ENCODE results near the gene SWT1. TPM values are rescaled to one million over a fixed set of nuclear protein-coding genes. Genes with fewer than 3 reads are reported as not detected.
A peak's percentile ranks its signal among the peaks of the same experiment; 100 is the strongest.

Gene SWT1
- total and polyA plus RNA-seq, 2 experiments from 2014 or later = 1.6 to 2.8 TPM

- H3K9ac ChIP-seq = no peak overlapping the region
- no peak for TF ChIP-seq EZH2 (IDR thresholded peaks at IDR 0.05; ENCODE audit: insufficient read depth, poor library complexity, severe bottlenecking)
- TF ChIP-seq EZH2phosphoT487 (IDR thresholded peaks at IDR 0.05; ENCODE audit: insufficient read depth, low read depth) = no peak
- WGBS, 2 experiments (ENCODE audit: low coverage in 1 of 2, low lambda C conversion rate in 2 of 2, missing lambda C conversion rate in 2 of 2) = 96 to 98% methylated on average over 3 of the region's 3 CpGs
- H4K20me1 ChIP-seq (ENCODE audit: insufficient read depth) = no peaks in the 10 kb centered on the region
- no peaks in the 10 kb centered on the region for H3K9me2 ChIP-seq (ENCODE audit: insufficient read depth)
- no peaks in the 10 kb centered on the region for H3K79me2 ChIP-seq (ENCODE audit: insufficient read depth)
- H3K4me2 ChIP-seq (ENCODE audit: unreplicated experiment) = no peak overlapping the region
- no peak overlapping the region for H3K4me3 ChIP-seq
- no peak overlapping the region for H3K27ac ChIP-seq
- H2AFZ ChIP-seq = no peak overlapping the region
- no peak for DNase-seq
- H3K4me1 ChIP-seq (ENCODE audit: insufficient read depth) = no peaks in the 10 kb centered on the region
- no peaks in the 10 kb centered on the region for H3K9me3 ChIP-seq (ENCODE audit: low read depth)
- no peaks in the 10 kb centered on the region for H3K27me3 ChIP-seq (replicated peaks; ENCODE audit: insufficient read depth)
- no peaks in the 10 kb centered on the region for H3K36me3 ChIP-seq (ENCODE audit: low read depth)
- no peaks in the 10 kb centered on the region for H3F3A ChIP-seq (ENCODE audit: insufficient read depth)
- in situ Hi-C loops (cut with MboI) = no loop called here
These were observed 167.2 kb downstream of the SWT1 start for GRCh38 chr1:185324118-185324517.

GRCh38 chr1:185325413-185325812 is 168.4 kb downstream of the SWT1 start:
- Histone ChIP-seq H4K20me1 (ENCODE audit: insufficient read depth) (no peaks in the 10 kb centered on the region), H3K4me3 (no peak overlapping the region), H3K4me1 (ENCODE audit: insufficient read depth) (no peaks in the 10 kb centered on the region), H2AFZ (no peak overlapping the region), H3K27me3 (replicated peaks; ENCODE audit: insufficient read depth) (no peaks in the 10 kb centered on the region), H3K9me3 (ENCODE audit: low read depth) (no peaks in the 10 kb centered on the region), H3K9me2 (ENCODE audit: insufficient read depth) (no peaks in the 10 kb centered on the region), H3K9ac (no peak overlapping the region), H3K79me2 (ENCODE audit: insufficient read depth) (no peaks in the 10 kb centered on the region), H3K4me2 (ENCODE audit: unreplicated experiment) (no peak overlapping the region), H3K36me3 (ENCODE audit: low read depth) (no peaks in the 10 kb centered on the region), H3F3A (ENCODE audit: insufficient read depth) (no peaks in the 10 kb centered on the region), H3K27ac (no peak overlapping the region)
- no peak for TF ChIP-seq EZH2 (IDR thresholded peaks at IDR 0.05; ENCODE audit: insufficient read depth, poor library complexity, severe bottlenecking)
- WGBS, 2 experiments (ENCODE audit: low coverage in 1 of 2, low lambda C conversion rate in 2 of 2, missing lambda C conversion rate in 2 of 2) = 47 to 58% methylated on average over 4 of the region's 4 CpGs
- in situ Hi-C loops (cut with MboI) = no loop called here
- DNase-seq = no peak

DNA sequence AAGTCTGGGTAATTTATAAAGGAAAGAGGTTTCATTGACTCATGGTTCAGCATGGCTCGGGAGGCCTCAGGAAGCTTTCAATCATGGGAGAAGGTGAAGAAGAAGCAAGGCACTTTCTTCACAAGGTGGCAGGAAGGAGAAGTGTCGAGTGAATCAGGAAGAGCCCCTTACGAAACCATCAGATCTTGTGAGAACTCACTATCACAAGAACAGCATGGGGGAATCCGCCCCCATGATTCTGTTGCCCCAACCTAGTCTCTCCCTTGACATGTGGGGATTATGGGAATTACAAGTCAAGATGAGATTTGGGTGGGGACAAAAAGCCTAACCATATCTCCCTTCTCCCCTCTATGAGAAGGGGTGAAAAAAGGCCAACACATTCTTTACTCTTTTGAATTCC is 171.3 kb downstream of the SWT1 start:
- no peaks in the 10 kb centered on the region for H3K36me3 ChIP-seq (ENCODE audit: low read depth)
- H3K9me2 ChIP-seq (ENCODE audit: insufficient read depth) = no peaks in the 10 kb centered on the region
- H2AFZ ChIP-seq = no peak overlapping the region
- TF ChIP-seq EZH2phosphoT487 (IDR thresholded peaks at IDR 0.05; ENCODE audit: insufficient read depth, low read depth) = no peak
- TF ChIP-seq EZH2 (IDR thresholded peaks at IDR 0.05; ENCODE audit: insufficient read depth, poor library complexity, severe bottlenecking) = no peak
- no peaks in the 10 kb centered on the region for H3K9me3 ChIP-seq (ENCODE audit: low read depth)
- no peak overlapping the region for H3K27ac ChIP-seq
- no peaks in the 10 kb centered on the region for H3K4me1 ChIP-seq (ENCODE audit: insufficient read depth)
- H3K4me2 ChIP-seq (ENCODE audit: unreplicated experiment) = no peak overlapping the region
- no peaks in the 10 kb centered on the region for H3K27me3 ChIP-seq (replicated peaks; ENCODE audit: insufficient read depth)
- DNase-seq = no peak
- no peaks in the 10 kb centered on the region for H3F3A ChIP-seq (ENCODE audit: insufficient read depth)
- H4K20me1 ChIP-seq (ENCODE audit: insufficient read depth) = no peaks in the 10 kb centered on the region
- H3K9ac ChIP-seq = no peak overlapping the region
- no peak overlapping the region for H3K4me3 ChIP-seq
- no peaks in the 10 kb centered on the region for H3K79me2 ChIP-seq (ENCODE audit: insufficient read depth)
- in situ Hi-C loops (cut with MboI) = no loop called here
- WGBS, 2 experiments (ENCODE audit: low coverage in 1 of 2, low lambda C conversion rate in 2 of 2, missing lambda C conversion rate in 2 of 2) = 90 to 92% methylated on average over 4 of the region's 4 CpGs

- no peak overlapping the region for H3K4me2 ChIP-seq (ENCODE audit: unreplicated experiment)
- H4K20me1 ChIP-seq (ENCODE audit: insufficient read depth) = no peaks in the 10 kb centered on the region
- no peak for TF ChIP-seq EZH2phosphoT487 (IDR thresholded peaks at IDR 0.05; ENCODE audit: insufficient read depth, low read depth)
- no peak overlapping the region for H2AFZ ChIP-seq
- WGBS, 2 experiments (ENCODE audit: low coverage in 1 of 2, low lambda C conversion rate in 2 of 2, missing lambda C conversion rate in 2 of 2) = 74 to 75% methylated on average over 4 of the region's 4 CpGs
- no peak overlapping the region for H3K27ac ChIP-seq
- in situ Hi-C loops (cut with MboI) = no loop called here
- no peak overlapping the region for H3K4me3 ChIP-seq
- H3K9ac ChIP-seq = no peak overlapping the region
- no peaks in the 10 kb centered on the region for H3K79me2 ChIP-seq (ENCODE audit: insufficient read depth)
- peaks cover 12% of the 10 kb centered on the region for H3K4me1 ChIP-seq (ENCODE audit: insufficient read depth)
- H3K27me3 ChIP-seq (replicated peaks; ENCODE audit: insufficient read depth) = no peaks in the 10 kb centered on the region
- peaks cover 17% of the 10 kb centered on the region; the same call in 1 of the 2 replicates for H3F3A ChIP-seq (ENCODE audit: insufficient read depth)
- no peaks in the 10 kb centered on the region for H3K36me3 ChIP-seq (ENCODE audit: low read depth)
- H3K9me2 ChIP-seq (ENCODE audit: insufficient read depth) = no peaks in the 10 kb centered on the region
- H3K9me3 ChIP-seq (ENCODE audit: low read depth) = no peaks in the 10 kb centered on the region
- DNase-seq = no peak
These were observed 177.2 kb downstream of the SWT1 start for GRCh38 chr1:185334182-185334581.

GRCh38 chr1:185337246-185337645 is 180.3 kb downstream of the SWT1 start:
- Histone ChIP-seq H3K4me3 (no peak overlapping the region), H3K4me2 (ENCODE audit: unreplicated experiment) (peak overlapping the region; percentile 43), H3K9me3 (ENCODE audit: low read depth) (no peaks in the 10 kb centered on the region), H3K27ac (peak overlapping the region; percentile 28), H3K9me2 (ENCODE audit: insufficient read depth) (no peaks in the 10 kb centered on the region), H3F3A (ENCODE audit: insufficient read depth) (peaks cover 17% of the 10 kb centered on the region; the same call in 1 of the 2 replicates), H3K9ac (no peak overlapping the region), H3K36me3 (ENCODE audit: low read depth) (no peaks in the 10 kb centered on the region), H3K27me3 (replicated peaks; ENCODE audit: insufficient read depth) (no peaks in the 10 kb centered on the region), H3K79me2 (ENCODE audit: insufficient read depth) (no peaks in the 10 kb centered on the region), H3K4me1 (ENCODE audit: insufficient read depth) (peaks cover 12% of the 10 kb centered on the region), H2AFZ (peak overlapping the region; percentile 63), H4K20me1 (ENCODE audit: insufficient read depth) (no peaks in the 10 kb centered on the region)
- in situ Hi-C loops (cut with MboI) = no loop called here
- 26 to 31% methylated on average over 4 of the region's 4 CpGs for WGBS, 2 experiments (ENCODE audit: low coverage in 1 of 2, low lambda C conversion rate in 2 of 2, missing lambda C conversion rate in 2 of 2)
- no peak for TF ChIP-seq EZH2phosphoT487 (IDR thresholded peaks at IDR 0.05; ENCODE audit: insufficient read depth, low read depth)
- TF ChIP-seq EZH2 (IDR thresholded peaks at IDR 0.05; ENCODE audit: insufficient read depth, poor library complexity, severe bottlenecking) = no peak
- peak; percentile 66 for DNase-seq

All from GM23248 (cell line).